HG03442 (cell line): ENCODE measurements around the gene AKIP1.
"Not testable (repeated sequence)": the region's sequence is repeated elsewhere in the genome, so short reads cannot be mapped to it uniquely, and the experiment has no call there.

Source experiments
- ATAC-seq: cut with Tn5 transposase; IDR thresholded peaks from one replicate; pipeline ENCODE4 v1.9.1; 2021; ENCODE audit warnings: mild to moderate bottlenecking, moderate library complexity; ENCODE audit not compliant: unreplicated experiment

AKIP1 gene

GRCh38 chr11:8911029-8911823 lies at the start of gene AKIP1:
TSS of gene AKIP1 (plus strand) at chr11:8911189. CDS start at chr11:8911450, 261 bp downstream.
- peak; percentile 81 for ATAC-seq

DNA sequence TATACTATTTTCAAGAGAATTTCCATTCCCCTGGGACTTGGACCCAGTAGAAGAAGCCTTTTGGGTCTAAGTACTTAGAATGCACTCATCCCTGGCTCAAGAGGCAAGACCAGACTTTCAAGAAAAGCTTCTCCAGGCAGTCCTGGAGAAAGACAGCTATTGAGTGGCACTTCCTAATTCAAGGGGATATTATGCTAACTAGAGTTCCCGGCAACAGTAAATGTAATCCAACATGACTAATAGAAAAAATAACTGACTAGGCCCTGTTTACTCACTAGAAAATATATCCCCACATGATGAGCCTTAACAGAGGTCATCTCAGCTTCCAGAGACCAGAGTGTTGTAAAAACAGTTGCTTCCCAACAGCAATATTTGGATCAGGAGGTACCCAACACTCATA lies 47.2 kb upstream of the AKIP1 start:
- no peak for ATAC-seq

DNA sequence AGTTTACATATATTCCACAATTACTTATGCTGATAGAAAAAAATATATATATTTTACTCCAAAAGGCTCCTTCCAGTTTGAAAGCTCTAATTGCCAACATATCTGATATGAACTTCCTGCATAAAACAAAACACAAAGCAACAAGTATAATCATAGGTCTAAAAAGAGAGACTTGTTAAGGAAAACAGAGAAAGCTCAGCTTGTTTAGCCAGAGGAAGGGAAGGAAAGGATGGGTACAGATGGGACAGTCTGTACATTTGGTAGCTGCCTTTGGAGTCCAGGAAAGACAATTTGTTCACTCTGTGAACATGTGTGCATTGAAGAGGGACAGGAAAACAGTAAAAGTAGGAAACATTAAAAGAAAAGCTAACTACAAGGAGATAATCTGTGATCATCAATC lies 45.7 kb upstream of the AKIP1 start:
- ATAC-seq, result no peak

- ATAC-seq, result no peak
Measured at GRCh38 chr11:8867035-8867434, 44.0 kb upstream of the AKIP1 start.

DNA sequence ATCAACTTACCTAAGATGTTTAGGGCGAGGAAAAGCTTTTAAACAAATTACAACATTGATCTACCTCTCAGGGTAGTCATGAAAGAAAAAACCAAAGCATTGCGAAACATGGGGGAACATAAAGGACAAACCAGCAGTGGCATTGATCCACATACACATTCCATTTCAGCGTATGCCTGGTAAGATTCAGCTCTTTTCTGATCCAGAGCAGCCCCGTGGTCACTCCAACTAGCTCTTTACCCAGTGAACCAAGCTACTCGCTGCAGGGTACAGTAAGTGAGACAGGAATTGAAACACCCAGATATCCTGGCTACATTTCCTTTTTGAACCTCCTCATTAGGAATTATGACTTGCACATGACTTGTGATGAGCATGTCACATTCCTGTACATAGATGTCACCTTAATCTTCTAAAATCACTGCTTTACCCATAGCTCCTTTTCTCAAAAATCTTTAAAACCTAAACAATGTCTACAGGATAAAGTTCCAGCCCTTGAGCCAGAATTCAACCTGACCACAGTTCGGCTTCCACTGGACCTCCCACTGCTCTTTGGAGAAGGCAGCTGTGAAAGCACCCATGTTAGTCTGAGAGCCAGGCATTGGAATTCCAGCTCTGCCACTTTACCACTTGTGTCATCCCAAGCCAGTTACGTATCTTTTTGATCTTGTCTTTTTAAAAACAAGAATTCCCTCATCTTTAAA lies 42.9 kb upstream of the AKIP1 start:
- no peak for ATAC-seq

GRCh38 chr11:8870411-8871170 lies 40.4 kb upstream of the AKIP1 start:
- no peak for ATAC-seq

DNA sequence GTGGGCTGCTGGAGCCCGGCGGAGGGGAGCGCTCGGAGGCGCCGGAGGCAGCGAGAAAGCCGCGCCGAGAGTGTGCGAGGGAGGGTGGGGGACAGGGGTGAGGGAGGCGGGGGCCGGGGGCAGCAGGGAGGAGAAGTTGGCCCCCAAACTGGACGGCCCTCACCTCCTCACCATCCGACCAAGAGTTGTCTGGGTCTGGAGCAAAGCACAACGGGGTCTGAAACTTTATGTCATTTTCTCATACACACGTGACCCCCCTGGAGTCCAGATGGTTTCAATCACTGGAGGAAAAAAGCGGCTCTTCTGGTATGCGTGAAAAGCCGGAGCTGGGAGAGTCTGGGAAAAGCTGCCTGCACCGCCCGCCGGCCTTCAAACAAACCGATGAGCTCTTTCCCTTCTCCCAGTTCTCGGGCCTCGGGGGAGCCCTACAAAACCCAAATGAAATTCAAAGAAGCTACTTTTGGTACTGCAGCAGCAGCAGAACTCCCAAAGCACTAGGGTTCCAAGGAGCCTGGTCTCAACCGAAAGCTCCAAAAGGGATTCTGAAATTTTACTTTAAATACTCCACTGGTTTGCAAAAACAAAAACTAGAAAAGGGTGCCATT lies 39.7 kb upstream of the AKIP1 start:
- no peak for ATAC-seq

DNA sequence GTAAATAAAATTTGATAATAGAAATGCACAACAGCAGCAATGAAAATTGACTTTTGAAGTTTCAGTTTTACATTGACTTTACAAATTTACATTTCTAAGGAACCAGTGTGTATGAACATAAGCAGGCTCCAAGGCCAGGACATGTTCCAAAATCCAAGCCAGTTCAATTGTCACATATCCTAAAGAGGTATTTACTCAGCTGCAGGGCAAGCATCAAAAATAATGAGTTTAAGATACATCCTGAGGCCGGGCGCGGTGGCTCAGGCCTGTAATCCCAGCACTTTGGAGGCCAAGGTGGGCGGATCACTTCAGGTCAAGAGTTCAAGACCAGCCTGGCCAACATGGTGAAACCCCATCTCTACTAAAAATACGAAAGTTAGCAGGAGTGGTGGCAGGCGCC lies 39.0 kb upstream of the AKIP1 start:
- ATAC-seq, result no peak

DNA sequence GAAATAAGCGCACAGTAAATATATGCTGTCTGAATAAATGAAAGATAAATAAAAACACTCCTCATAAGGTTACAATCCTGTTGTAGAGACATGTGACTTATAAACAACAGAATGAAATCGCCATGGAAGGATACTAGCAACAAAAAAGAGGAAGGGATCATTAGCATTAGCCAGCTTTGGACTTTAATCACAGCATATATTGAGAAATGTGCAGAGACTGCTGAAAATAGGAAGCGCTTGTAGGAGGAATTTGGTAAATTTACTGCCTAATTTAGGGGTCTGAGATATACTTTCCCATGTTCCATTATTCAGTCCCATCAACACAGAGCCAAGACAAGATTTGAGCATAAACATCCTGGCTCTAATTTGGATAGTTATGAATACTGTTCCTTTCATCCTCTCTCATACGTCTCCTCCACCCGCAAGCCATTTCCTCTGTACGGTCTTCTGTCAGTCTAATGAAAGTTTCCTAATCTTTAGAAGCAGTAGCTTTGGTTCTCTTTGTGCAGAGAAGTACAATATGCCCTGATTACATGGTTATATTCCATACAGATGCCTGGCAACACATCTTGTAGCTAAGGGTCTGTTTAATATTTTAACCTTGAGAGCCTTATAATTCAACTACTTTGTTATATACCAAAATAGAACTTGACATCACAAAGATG lies 37.1 kb upstream of the AKIP1 start:
- no peak for ATAC-seq

DNA sequence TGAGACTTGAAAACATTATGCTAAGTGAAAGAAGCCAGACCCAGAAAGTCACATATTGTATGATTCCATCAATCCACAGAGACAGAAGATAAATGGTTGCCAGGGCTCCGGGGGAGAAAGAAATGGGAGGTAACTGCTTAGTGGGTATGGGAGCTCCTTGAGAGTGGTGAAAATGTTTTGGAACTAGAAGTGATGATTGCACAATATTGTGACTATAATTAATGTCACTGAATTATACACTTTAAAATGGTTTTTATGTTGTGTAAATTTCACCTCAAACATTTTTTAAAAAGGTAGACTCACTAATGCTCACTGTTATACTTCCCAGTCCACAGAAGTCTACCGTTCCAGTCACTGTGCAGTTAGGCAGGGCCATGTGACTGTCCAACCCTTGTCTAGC lies 32.2 kb upstream of the AKIP1 start:
- no peak for ATAC-seq

- not testable (repeated sequence) for ATAC-seq
Measured at GRCh38 chr11:8881585-8881984, 29.4 kb upstream of the AKIP1 start.

DNA sequence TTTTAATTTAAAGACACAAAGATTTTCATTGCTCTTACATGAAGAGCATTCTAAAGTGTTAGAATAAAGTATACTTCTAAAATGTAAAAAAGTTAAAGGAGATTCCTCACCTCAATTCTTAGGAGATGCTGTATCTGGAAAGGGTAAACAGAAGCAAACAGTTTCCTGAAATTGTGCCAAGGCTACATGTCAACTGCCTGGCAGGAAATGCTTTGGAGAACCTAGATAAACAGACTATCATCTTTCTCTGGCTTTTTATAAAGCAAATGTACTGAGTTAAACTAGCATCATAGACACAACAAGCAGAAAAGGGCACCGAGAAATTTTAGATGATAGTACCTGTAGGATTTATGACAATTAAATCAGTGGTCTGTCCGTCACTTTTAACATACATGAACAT lies 24.7 kb upstream of the AKIP1 start:
- ATAC-seq, result no peak

DNA sequence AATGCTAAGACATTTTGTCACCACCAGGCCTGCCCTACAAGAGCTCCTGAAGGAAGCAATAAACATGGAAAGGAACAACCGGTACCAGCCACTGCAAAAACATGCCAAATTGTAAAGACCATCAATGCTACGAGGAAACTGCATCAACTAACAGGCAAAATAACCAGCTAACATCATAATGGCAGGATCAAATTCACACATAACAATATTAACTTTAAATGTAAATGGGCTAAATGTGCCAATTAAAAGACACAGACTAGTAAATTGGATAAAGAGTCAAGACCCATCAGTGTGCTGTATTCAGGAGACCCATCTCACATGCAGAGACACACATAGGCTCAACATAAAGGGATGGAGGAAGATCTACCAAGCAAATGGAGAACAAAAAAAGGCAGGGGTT lies 19.8 kb upstream of the AKIP1 start:
- ATAC-seq, result not testable (repeated sequence)

GRCh38 chr11:8899119-8899753 lies 11.8 kb upstream of the AKIP1 start:
- no peak for ATAC-seq

DNA sequence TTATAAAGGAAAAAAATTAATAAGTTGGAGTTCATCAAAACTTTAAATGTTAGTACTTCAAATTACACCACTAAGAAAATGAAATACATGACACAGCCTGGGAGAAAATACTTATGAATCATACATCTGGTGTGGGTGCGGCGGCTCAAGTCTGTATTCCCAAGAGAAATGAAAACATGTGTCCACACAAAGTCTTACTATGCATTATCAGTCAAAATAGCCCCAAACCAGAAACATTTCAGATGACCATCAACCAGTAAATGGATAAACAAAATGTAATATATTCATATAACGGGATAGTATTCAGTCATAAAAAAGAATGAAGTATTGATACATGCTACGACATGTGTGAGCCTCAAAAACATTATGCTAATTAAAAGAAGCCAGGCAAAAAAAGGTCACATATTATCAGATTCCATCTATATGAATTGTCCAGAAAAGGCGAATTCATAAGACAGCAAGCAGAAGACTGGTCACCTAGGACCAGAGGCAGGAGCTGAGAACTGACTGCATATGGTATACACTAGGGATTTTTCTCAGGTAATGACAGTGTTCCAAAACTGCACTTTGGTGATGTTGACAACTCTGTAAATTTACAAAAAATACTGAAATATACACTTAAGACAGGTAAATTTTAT lies 5.3 kb upstream of the AKIP1 start:
- no peak for ATAC-seq

DNA sequence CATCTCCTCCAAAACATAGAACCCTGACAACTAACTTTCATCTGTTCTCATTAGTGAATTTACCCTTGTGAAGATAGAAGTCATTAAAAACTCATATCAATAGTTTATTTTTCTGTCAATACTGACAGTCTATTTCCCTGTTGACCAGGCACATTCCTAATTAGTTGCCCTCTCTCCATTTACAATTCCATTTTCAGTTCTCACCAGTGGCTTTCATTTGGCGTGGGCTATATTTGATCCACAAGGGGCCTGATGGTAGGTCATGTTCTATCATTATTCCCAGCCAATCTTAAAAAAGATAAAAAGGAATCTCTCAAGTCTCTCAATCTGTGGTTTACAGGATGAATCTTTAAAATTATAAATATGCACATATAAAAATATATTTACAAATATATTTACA lies 3.9 kb upstream of the AKIP1 start:
- ATAC-seq, result no peak

DNA sequence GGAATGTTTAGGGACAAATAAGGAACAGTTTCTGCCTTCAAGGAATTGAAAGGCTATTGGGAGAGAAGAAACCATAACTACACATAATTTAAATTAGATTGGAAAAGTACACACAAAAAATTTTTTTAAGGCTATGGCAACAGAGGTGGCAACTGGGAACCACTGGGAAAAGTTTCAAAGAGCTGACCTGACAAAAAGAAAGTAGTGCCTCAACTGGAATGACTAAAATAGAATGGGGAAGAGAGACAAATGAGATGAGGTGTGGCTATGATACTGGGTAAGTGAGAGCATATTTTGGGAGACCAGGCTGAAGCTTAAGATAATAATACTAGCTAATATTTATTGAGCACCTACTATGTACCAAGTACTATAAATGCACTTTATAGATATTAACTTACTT lies 2.9 kb upstream of the AKIP1 start:
- no peak for ATAC-seq

DNA sequence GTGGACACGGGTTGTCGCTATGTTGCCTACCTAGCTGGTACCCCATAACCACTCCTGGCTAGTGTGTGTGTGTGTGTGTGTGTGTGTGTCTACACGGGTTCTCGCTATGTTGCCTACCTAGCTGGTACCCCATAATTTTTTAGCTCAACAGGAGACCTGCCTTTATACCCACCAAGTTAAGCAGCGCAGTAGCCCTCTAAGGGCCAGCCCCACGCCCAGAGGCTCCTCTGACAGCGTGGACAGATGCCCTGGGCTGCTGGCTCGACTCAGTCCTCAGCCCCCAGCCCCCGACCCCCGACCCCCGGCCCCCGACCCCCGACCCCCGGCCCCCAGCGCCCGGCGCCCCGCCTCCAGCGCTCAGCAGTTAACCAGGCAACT lies 351 bp upstream of the AKIP1 start:
- peak; percentile 2 for ATAC-seq

DNA sequence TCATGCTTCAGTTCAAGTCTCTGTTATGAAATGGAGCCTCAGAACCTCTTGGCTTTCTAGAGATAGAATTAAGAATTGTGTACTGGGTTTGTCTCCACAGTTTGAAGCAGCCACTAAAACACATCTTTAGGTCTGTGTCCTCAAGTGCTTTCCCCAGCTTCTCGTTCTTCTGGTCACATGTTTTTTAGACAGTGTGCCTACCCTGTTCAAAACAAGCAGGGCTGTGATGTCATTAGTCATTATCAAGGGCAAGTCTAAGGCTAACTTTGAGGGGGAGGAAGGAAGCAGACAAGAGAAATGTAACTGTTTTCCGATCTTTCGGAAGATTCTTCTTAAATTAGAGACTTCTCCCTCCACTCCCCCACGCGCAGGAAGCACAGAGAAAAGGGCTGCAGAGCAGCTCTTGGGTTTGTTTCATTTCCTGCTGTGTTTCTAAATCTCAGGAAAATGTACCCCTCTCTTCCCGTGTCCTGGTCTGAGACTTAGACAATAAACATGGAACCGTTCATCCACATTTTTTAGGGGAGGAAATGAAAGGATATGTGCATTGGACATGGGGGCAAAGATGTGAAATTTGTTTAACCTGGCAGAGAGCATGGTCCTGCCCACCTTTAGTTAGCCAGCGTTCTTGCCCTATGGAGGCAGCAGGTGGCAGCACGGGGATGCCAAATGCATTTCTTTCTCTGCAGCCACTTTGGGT lies 3.1 kb downstream of the AKIP1 start:
- ATAC-seq, result no peak
